DND-41 (cell line): ENCODE measurements around the gene RC3H1.
"Not testable (repeated sequence)": the region's sequence is repeated elsewhere in the genome, so short reads cannot be mapped to it uniquely, and the experiment has no call there.

Source experiments
- ATAC-seq: fragments of 200-7000 bp; cut with Tn5 transposase; 3 replicates; pipeline ENCODE4 v1.9.1; 2021; ENCODE audit warnings: low read depth; ENCODE audit not compliant: insufficient read depth
- DNase-seq: peaks from one replicate; pipeline ENCODE4 v3.0.0-alpha.2; 2020
- H2AFZ ChIP-seq: 2 replicates; pipeline ENCODE4 v1.6.0; 2012; ENCODE audit warnings: low read depth, low read length
- H3K27ac ChIP-seq: 2 replicates; pipeline ENCODE4 v1.5.1; 2012; ENCODE audit warnings: low read length, inconsistent platforms
- H3K27me3 ChIP-seq: fragments of 200-600 bp; sonication (generic); 2 replicates; pipeline ENCODE4 v1.6.0; 2012; ENCODE audit warnings: low read length, mild to moderate bottlenecking, inconsistent platforms; ENCODE audit not compliant: insufficient read depth, poor library complexity
- H3K36me3 ChIP-seq: 2 replicates; pipeline ENCODE4 v1.5.1; 2012; ENCODE audit warnings: low read length, inconsistent platforms; ENCODE audit not compliant: insufficient read depth
- H3K4me1 ChIP-seq: 2 replicates; pipeline ENCODE4 v1.5.1; 2012; ENCODE audit warnings: mild to moderate bottlenecking, low read length; ENCODE audit not compliant: insufficient read depth
- H3K4me2 ChIP-seq: 2 replicates; pipeline ENCODE4 v1.6.0; 2012; ENCODE audit warnings: mild to moderate bottlenecking, moderate library complexity, low read length, inconsistent platforms; ENCODE audit not compliant: insufficient read depth
- H3K4me3 ChIP-seq, 2 experiments: fragments of 200-600 bp in 1 of 2; shearing (Covaris generic) in 1 of 2; 2 replicates each; pipeline ENCODE4 v1.5.1; 2012 to 2016; ENCODE audit warnings: inconsistent platforms in 2 of 2, low read length in 2 of 2, mild to moderate bottlenecking in 2 of 2, low read depth in 1 of 2, moderate library complexity in 1 of 2
- H3K79me2 ChIP-seq: 2 replicates; pipeline ENCODE4 v1.6.0; 2012; ENCODE audit warnings: low read length, inconsistent platforms; ENCODE audit not compliant: insufficient read depth
- H3K9ac ChIP-seq: 2 replicates; pipeline ENCODE4 v1.6.0; 2012; ENCODE audit warnings: low read depth, mild to moderate bottlenecking, inconsistent platforms, low read length, moderate library complexity
- H3K9me3 ChIP-seq: 2 replicates; pipeline ENCODE4 v1.5.1; 2012; ENCODE audit warnings: low read length, moderate library complexity, mild to moderate bottlenecking, inconsistent platforms; ENCODE audit not compliant: insufficient read depth, severe bottlenecking
- H4K20me1 ChIP-seq: 2 replicates; pipeline ENCODE4 v1.6.0; 2012; ENCODE audit warnings: low read length; ENCODE audit not compliant: insufficient read depth
- CTCF ChIP-seq: IDR thresholded peaks from 2 replicates; pipeline ENCODE4 v1.5.1; 2012; ENCODE audit warnings: borderline replicate concordance, low read length, moderate library complexity, mild to moderate bottlenecking; ENCODE audit not compliant: poor library complexity, severe bottlenecking; ENCODE audit errors: extremely low read depth
- EZH2 ChIP-seq: IDR thresholded peaks from 3 replicates; pipeline ENCODE4 v1.6.1; 2012; ENCODE audit warnings: borderline replicate concordance, low read depth, mild to moderate bottlenecking, moderate library complexity, low read length, inconsistent platforms; ENCODE audit not compliant: severe bottlenecking

Gene RC3H1

GRCh38 chr1:174060090-174060489 lies 37.9 kb upstream of the RC3H1 start:
- Histone ChIP-seq H3K27me3 (no peaks in the 10 kb centered on the region), H3K4me1 (no peaks in the 10 kb centered on the region), H3K36me3 (no peaks in the 10 kb centered on the region), H3K4me2 (no peak overlapping the region), H4K20me1 (no peaks in the 10 kb centered on the region), H3K9ac (no peak overlapping the region), H2AFZ (no peak overlapping the region), H3K9me3 (no peaks in the 10 kb centered on the region), H3K27ac (no peak overlapping the region), H3K79me2 (no peaks in the 10 kb centered on the region), H3K4me3 (no peak overlapping the region)
- no peak for TF ChIP-seq EZH2
- no peak for TF ChIP-seq CTCF
- DNase-seq (no peak), ATAC-seq (no peak)

- Histone ChIP-seq H3K9ac (no peak overlapping the region), H3K27ac (no peak overlapping the region)
Observed at GRCh38 chr1:174058624-174059023, 36.5 kb upstream of the RC3H1 start.

DNA sequence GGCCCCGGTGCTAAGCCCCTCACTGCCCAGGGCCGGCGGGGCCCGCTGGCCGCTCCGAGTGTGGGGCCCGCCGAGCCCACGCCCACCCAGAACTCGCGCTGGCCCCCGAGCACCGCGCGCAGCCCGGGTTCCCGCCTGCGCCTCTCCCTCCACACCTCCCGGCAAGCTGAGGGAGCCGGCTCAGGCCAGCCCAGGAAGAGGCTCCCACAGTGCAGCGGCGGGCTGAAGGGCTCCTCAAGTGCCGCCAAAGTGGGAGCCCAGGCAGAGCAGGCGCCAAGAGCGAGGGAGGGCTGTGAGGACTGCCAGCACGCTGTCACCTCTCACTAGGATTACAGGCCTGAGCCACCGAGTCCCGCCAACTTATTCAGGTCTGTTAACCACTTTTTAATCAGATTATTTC lies 34.5 kb upstream of the RC3H1 start:
- H4K20me1 ChIP-seq, H3K9me3 ChIP-seq, H3K4me1 ChIP-seq, H3K27ac ChIP-seq, DNase-seq, H3K27me3 ChIP-seq, H3K9ac ChIP-seq, H3K4me3 ChIP-seq, H2AFZ ChIP-seq, H3K79me2 ChIP-seq, H3K4me2 ChIP-seq, ATAC-seq, H3K36me3 ChIP-seq: not testable (repeated sequence)

More at GRCh38 chr1:174058624-174059023, 36.5 kb upstream of the RC3H1 start:
- Histone ChIP-seq H3K79me2 (no peaks in the 10 kb centered on the region), H3K4me2 (no peak overlapping the region), H3K27me3 (no peaks in the 10 kb centered on the region), H2AFZ (no peak overlapping the region), H4K20me1 (no peaks in the 10 kb centered on the region), H3K4me3 (no peak overlapping the region), H3K36me3 (no peaks in the 10 kb centered on the region), H3K9me3 (no peaks in the 10 kb centered on the region), H3K4me1 (no peaks in the 10 kb centered on the region)
- ATAC-seq (no peak), DNase-seq (no peak)
- TF ChIP-seq CTCF (no peak), EZH2 (no peak)

DNA sequence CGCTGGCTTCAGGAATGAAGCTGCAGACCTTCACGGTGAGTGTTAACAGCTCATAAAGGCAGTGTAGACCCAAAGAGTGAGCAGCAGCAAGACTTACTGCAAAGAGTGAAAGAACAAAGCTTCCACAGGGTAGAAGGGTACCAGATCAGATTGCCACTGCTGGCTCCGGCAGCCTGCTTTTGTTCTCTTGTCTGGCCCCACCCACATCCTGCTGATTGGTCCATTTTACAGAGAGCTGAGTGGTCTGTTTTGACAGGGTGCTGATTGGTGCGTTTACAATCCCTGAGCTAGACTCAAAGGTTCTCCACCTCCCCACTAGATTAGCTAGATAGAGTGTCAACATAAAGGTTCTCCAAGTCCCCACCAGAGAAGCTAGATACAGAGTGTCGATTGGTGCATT lies 33.6 kb upstream of the RC3H1 start:
- not testable (repeated sequence) for H2AFZ ChIP-seq, ATAC-seq, H3K79me2 ChIP-seq, H3K4me1 ChIP-seq, DNase-seq, H3K9me3 ChIP-seq, H3K27ac ChIP-seq, H3K36me3 ChIP-seq, H3K4me2 ChIP-seq, H3K27me3 ChIP-seq, H3K4me3 ChIP-seq, H4K20me1 ChIP-seq, H3K9ac ChIP-seq
